ENCODE measurements around the gene GPR34. TPM values are rescaled to one million over a fixed set of nuclear protein-coding genes. Genes with fewer than 3 reads are reported as not detected.

The GPR34 gene, protein sequence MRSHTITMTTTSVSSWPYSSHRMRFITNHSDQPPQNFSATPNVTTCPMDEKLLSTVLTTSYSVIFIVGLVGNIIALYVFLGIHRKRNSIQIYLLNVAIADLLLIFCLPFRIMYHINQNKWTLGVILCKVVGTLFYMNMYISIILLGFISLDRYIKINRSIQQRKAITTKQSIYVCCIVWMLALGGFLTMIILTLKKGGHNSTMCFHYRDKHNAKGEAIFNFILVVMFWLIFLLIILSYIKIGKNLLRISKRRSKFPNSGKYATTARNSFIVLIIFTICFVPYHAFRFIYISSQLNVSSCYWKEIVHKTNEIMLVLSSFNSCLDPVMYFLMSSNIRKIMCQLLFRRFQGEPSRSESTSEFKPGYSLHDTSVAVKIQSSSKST
- 7.2 TPM for total RNA-seq

DNA sequence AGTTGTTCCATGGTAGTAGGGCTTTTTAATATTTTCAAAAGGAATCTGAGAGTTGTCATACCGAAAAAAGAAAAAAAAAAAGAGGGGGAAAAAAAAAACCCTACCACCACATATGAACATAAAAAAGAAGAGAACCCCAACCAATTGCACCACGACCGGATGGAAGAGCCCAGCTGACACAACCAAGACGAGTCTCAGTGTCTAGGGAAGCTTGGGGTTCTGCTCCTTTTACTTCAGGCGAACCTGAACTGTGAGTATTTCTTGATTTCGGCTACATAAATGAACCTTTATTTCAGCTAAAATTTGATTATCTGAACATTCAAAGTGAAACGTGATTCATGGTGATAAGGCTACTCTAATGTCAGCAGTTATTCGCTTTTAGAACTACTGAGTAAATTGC is at the start of gene GPR34:
GPR34 (plus strand) TSS at position 139 of the 400 bp plus-strand sequence. CDS start 6,661 bp downstream, outside the sequence.

DNA sequence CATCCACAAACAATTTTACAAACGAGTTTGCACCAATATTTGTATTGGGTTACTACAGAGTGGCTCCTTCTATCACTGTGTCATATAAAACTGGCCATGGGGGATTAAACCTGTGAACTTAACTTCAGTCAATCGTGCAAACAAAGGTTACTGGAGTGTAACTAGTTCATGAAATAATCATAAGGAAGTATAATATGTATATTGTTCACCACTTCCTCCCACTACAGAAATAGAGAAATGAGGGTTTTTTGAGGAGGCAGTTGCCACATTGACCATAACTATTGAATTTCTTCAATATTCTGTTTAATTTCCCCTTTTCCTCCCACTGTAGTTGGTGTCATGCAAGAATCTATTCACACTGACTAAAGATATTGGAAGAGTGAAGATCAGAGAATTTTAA is 35.1 kb downstream of the GPR34 start, which contains the start of gene GPR82:
GPR82 (plus strand) TSS at position 356 of the 400 bp plus-strand sequence. CDS start 2,846 bp downstream, outside the sequence.

Small RNA genes lying within 50 kb of the gene (small RNA-seq; reads per million reads assigned to genes)
- gene RN7SL144P (ENCODE audit: low replicate concordance) = not detected

Other genes with a start within 250 kb of the GPR34 start
- gene NYX, start 241.6 kb upstream of the GPR34 start, total RNA-seq = not detected
- 0.58 TPM for gene GPR82, start 35.2 kb downstream of the GPR34 start, total RNA-seq
- 40.8 TPM for gene CASK, start 234.6 kb downstream of the GPR34 start, total RNA-seq